OCI-LY7 (cell line): ENCODE results near the gene STON2. TPM values are rescaled to one million over a fixed set of nuclear protein-coding genes. Genes with fewer than 3 reads are reported as not detected.

Experiments used
- BruUV-seq: library from RNA; stranded (reverse); fragments of 400-500 nt; replicated peaks from 2 replicates; lab custom pipeline; 2021; lab: Mats Ljungman, UMichigan
- CTCF ChIA-PET: fragments of 300-600 bp; sonication (Branson Sonifier 250); formaldehyde crosslinking; loops from one replicate; lab custom pipeline; 2022; ENCODE audit warnings: antibody characterized with exemption; ENCODE audit not compliant: unreplicated experiment; lab: Charles Lee
- POLR2A ChIA-PET: fragments of 300-600 bp; sonication (Branson Sonifier 250); formaldehyde crosslinking; loops from one replicate; lab custom pipeline; 2022; ENCODE audit warnings: antibody characterized with exemption; lab: Charles Lee
- DNase-seq: peaks from one replicate; pipeline ENCODE4 v3.0.0-alpha.2; 2015; ENCODE audit warnings: low spot score
- H2AFZ ChIP-seq: fragments of 200-600 bp; sonication (generic), shearing (Covaris generic); 2 replicates; pipeline ENCODE4 v1.6.1; 2014; ENCODE audit warnings: mild to moderate bottlenecking, antibody characterized with exemption, low read length, moderate library complexity
- H3K27ac ChIP-seq: fragments of 200-600 bp; sonication (generic); 2 replicates; pipeline ENCODE4 v1.5.1; 2014; ENCODE audit warnings: mixed run types, low read depth, mild to moderate bottlenecking, moderate library complexity, low read length, inconsistent platforms; ENCODE audit not compliant: poor library complexity, severe bottlenecking
- H3K36me3 ChIP-seq: fragments of 200-600 bp; sonication (generic); 2 replicates; pipeline ENCODE4 v1.6.1; 2014; ENCODE audit warnings: mild to moderate bottlenecking, antibody characterized with exemption, low read length, moderate library complexity, mixed read lengths; ENCODE audit not compliant: insufficient read depth
- H3K4me1 ChIP-seq: fragments of 200-600 bp; sonication (generic); 2 replicates; pipeline ENCODE4 v1.5.1; 2014; ENCODE audit warnings: mild to moderate bottlenecking, low read length; ENCODE audit not compliant: insufficient read depth, poor library complexity, severe bottlenecking
- H3K4me2 ChIP-seq: fragments of 200-600 bp; sonication (generic); 2 replicates; pipeline ENCODE4 v1.6.1; 2014; ENCODE audit warnings: mild to moderate bottlenecking, low read length
- H3K4me3 ChIP-seq: fragments of 200-600 bp; sonication (generic); 2 replicates; pipeline ENCODE4 v1.5.1; 2014; ENCODE audit warnings: mild to moderate bottlenecking, low read depth, low read length; ENCODE audit not compliant: poor library complexity, severe bottlenecking
- H3K79me2 ChIP-seq: fragments of 200-600 bp; sonication (generic); 2 replicates; pipeline ENCODE4 v1.6.1; 2016; ENCODE audit warnings: low read depth, mild to moderate bottlenecking, low read length, moderate library complexity, mixed read lengths; ENCODE audit not compliant: insufficient read depth
- H3K9me2 ChIP-seq: fragments of 200-600 bp; sonication (generic); 2 replicates; pipeline ENCODE4 v1.6.1; 2016; ENCODE audit warnings: mild to moderate bottlenecking, low read length, mixed read lengths; ENCODE audit not compliant: insufficient read depth
- H3K9me3 ChIP-seq: fragments of 200-600 bp; sonication (generic); 2 replicates; pipeline ENCODE4 v1.6.1; 2014; ENCODE audit warnings: mild to moderate bottlenecking, mixed run types, low read length, mixed read lengths
- H4K20me1 ChIP-seq: fragments of 200-600 bp; sonication (generic); 2 replicates; pipeline ENCODE4 v1.6.1; 2014; ENCODE audit warnings: mild to moderate bottlenecking, antibody characterized with exemption, low read length, moderate library complexity, mixed read lengths; ENCODE audit not compliant: insufficient read depth
- EZH2phosphoT487 ChIP-seq: fragments of 200-600 bp; sonication (generic); IDR thresholded peaks from 2 replicates; pipeline ENCODE4 v1.6.1; 2018; ENCODE audit warnings: low read depth, borderline replicate concordance, mild to moderate bottlenecking, mixed run types, antibody characterized with exemption, low read length, moderate library complexity, mixed read lengths
- intact Hi-C: fragments of 100-400 bp; cut with micrococcal nuclease; formaldehyde crosslinking; loops from one replicate; pipeline ENCODE4 v1.10.0; 2022; ENCODE audit not compliant: unreplicated experiment
- total RNA-seq, 2 experiments: library from RNA; depleted of rRNA in 1 of 2; stranded (reverse); fragments of >200 nt in 1 of 2; shearing (Covaris generic) in 1 of 2; gene quantifications; 2 replicates each; pipeline ENCODE4 v1.2.3, GENCODE V29; 2014 to 2022
- TF ChIP-seq, protein P1 (sequence below): fragments of 200-600 bp; sonication (generic); conservative IDR thresholded peaks from 2 replicates; pipeline ENCODE4 v1.5.1; 2014; ENCODE audit warnings: mild to moderate bottlenecking, antibody characterized with exemption, low read length, moderate library complexity, mixed read lengths

STON2 gene
- total RNA-seq, 2 experiments from 2014 or later: 0.25 TPM; not detected in 1

- BruUV-seq: no TSS peak
- Histone ChIP-seq H3K4me1 (no peaks in the 10 kb centered on the region), H3K4me2 (no peak overlapping the region), H3K4me3 (no peak overlapping the region), H3K9me2 (no peaks in the 10 kb centered on the region), H3K79me2 (no peaks in the 10 kb centered on the region), H3K36me3 (no peaks in the 10 kb centered on the region), H3K9me3 (no peaks in the 10 kb centered on the region), H2AFZ (no peak overlapping the region), H4K20me1 (no peaks in the 10 kb centered on the region), H3K27ac (no peak overlapping the region)
- ChIA-PET POLR2A (no interaction called here), CTCF (interaction anchor here (1.1 kb wide), 1 partner anchor 56 kb away, joined by 3 read pairs; no protein-coding TSS in a partner anchor)
- DNase-seq: no peak
- intact Hi-C loops: no loop called here
- TF ChIP-seq EZH2phosphoT487: no peak
- TF ChIP-seq, protein P1, sequence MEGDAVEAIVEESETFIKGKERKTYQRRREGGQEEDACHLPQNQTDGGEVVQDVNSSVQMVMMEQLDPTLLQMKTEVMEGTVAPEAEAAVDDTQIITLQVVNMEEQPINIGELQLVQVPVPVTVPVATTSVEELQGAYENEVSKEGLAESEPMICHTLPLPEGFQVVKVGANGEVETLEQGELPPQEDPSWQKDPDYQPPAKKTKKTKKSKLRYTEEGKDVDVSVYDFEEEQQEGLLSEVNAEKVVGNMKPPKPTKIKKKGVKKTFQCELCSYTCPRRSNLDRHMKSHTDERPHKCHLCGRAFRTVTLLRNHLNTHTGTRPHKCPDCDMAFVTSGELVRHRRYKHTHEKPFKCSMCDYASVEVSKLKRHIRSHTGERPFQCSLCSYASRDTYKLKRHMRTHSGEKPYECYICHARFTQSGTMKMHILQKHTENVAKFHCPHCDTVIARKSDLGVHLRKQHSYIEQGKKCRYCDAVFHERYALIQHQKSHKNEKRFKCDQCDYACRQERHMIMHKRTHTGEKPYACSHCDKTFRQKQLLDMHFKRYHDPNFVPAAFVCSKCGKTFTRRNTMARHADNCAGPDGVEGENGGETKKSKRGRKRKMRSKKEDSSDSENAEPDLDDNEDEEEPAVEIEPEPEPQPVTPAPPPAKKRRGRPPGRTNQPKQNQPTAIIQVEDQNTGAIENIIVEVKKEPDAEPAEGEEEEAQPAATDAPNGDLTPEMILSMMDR: no peak
Measured at GRCh38 chr14:81371802-81372201, 28.3 kb downstream of the STON2 start.

DNA sequence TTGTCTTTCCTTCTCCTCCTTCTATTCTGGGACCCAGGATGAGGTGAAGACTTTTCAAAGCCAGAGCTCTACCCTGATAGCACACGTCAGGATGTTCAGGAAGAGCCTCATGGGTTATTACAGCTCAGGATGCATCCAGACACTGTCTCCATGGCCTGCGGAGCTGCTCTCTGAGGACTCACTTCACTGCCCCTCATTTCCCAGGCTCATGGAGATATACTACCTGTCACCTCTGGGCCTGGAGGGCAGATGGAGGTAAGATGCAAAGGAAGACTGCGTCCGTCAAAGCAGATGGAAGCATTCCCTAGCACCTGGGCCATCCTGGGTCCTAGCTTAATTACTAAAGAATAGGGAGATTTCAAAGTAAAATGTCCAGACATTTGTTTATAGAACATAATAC is 32.6 kb downstream of the STON2 start:
- CTCF ChIA-PET: no interaction called here

DNA sequence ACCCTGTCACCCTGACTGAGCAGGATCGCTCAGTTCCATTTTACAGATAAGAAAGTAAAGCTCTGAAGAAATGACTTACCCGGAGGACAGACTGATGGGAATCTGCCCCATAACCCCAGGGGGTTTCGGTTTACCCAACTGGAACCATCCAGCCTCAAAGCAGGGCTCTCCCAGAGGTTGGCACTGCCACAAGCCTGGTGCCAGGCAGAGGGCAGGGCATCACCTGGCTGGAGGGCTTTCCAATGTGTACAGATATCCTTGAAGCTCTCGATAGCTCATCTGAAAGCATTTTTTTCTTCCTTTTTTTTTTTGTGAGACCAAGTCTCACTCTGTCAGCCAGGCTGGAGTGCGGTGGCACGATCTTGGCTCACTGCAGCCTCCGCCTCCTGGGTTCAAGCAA is 33.2 kb downstream of the STON2 start:
- ChIA-PET CTCF (no interaction called here), POLR2A (interaction anchor here (1.2 kb wide), 1 partner anchor 47 kb away, joined by 3 read pairs; no protein-coding TSS in a partner anchor)
- Histone ChIP-seq H4K20me1 (no peaks in the 10 kb centered on the region), H3K4me1 (peaks cover 8% of the 10 kb centered on the region), H3K4me2 (no peak overlapping the region), H3K27ac (no peak overlapping the region), H3K79me2 (no peaks in the 10 kb centered on the region), H3K4me3 (no peak overlapping the region), H3K9me3 (no peaks in the 10 kb centered on the region), H2AFZ (no peak overlapping the region), H3K36me3 (no peaks in the 10 kb centered on the region), H3K9me2 (no peaks in the 10 kb centered on the region)
- no peak for DNase-seq
- no TSS peak for BruUV-seq
- TF ChIP-seq EZH2phosphoT487: no peak
- TF ChIP-seq, protein P1: no peak
- intact Hi-C loops: no loop called here

More for the DNA sequence above, 32.6 kb downstream of the STON2 start:
- H3K4me2 ChIP-seq: no peak overlapping the region
- POLR2A ChIA-PET: interaction anchor here (1.2 kb wide), 1 partner anchor 46 kb away, joined by 3 read pairs; no protein-coding TSS in a partner anchor
- H3K9me3 ChIP-seq: no peaks in the 10 kb centered on the region
- BruUV-seq: no TSS peak
- no peaks in the 10 kb centered on the region for H3K36me3 ChIP-seq
- H2AFZ ChIP-seq: no peak overlapping the region
- H3K27ac ChIP-seq: no peak overlapping the region
- no peak for DNase-seq
- no peak for TF ChIP-seq EZH2phosphoT487
- TF ChIP-seq, protein P1: no peak
- H3K79me2 ChIP-seq: no peaks in the 10 kb centered on the region
- no peak overlapping the region for H3K4me3 ChIP-seq
- no peaks in the 10 kb centered on the region for H3K9me2 ChIP-seq
- H4K20me1 ChIP-seq: no peaks in the 10 kb centered on the region
- H3K4me1 ChIP-seq: peaks cover 8% of the 10 kb centered on the region
- intact Hi-C loops: no loop called here
